GM23338 (cell line): Measurements from ENCODE around the gene DEFB126. TPM values are rescaled to one million over a fixed set of nuclear protein-coding genes. Genes with fewer than 3 reads are reported as not detected.

Source experiments
- ATAC-seq: fragments of 200-7000 bp; cut with Tn5 transposase; 3 replicates; pipeline ENCODE4 v1.9.1; 2020
- DNase-seq: peaks from one replicate; pipeline ENCODE4 v3.0.0-alpha.2; 2015; ENCODE audit warnings: low spot score
- H2AFZ ChIP-seq: fragments of 200-600 bp; sonication (generic); 2 replicates; pipeline ENCODE4 v1.8.0; 2016; ENCODE audit warnings: antibody characterized with exemption, mild to moderate bottlenecking, moderate library complexity
- H3F3A ChIP-seq: fragments of 200-600 bp; sonication (generic); replicated peaks from 2 replicates; pipeline ENCODE4 v1.8.0; 2017; ENCODE audit warnings: antibody characterized with exemption, mixed run types, low read depth
- H3K27ac ChIP-seq: fragments of 200-600 bp; sonication (generic); 2 replicates; pipeline ENCODE4 v1.6.1; 2016; ENCODE audit warnings: low read depth
- H3K27me3 ChIP-seq: fragments of 200-600 bp; sonication (generic); 2 replicates; pipeline ENCODE4 v1.8.0; 2016; ENCODE audit warnings: mild to moderate bottlenecking, mixed run types, moderate library complexity; ENCODE audit not compliant: insufficient read depth
- H3K36me3 ChIP-seq: fragments of 200-600 bp; sonication (generic); 2 replicates; pipeline ENCODE4 v1.8.0; 2016; ENCODE audit warnings: mild to moderate bottlenecking; ENCODE audit not compliant: insufficient read depth
- H3K4me1 ChIP-seq: fragments of 200-600 bp; sonication (generic); 2 replicates; pipeline ENCODE4 v1.8.0; 2016; ENCODE audit warnings: mild to moderate bottlenecking, moderate library complexity; ENCODE audit not compliant: insufficient read depth
- H3K4me2 ChIP-seq: fragments of 200-600 bp; sonication (generic); 2 replicates; pipeline ENCODE4 v1.7.1; 2017; ENCODE audit warnings: mixed run types
- H3K4me3 ChIP-seq: fragments of 200-600 bp; sonication (generic); 2 replicates; pipeline ENCODE4 v1.6.1; 2016; ENCODE audit warnings: mixed run types
- H3K79me2 ChIP-seq: fragments of 200-600 bp; sonication (generic); replicated peaks from 2 replicates; pipeline ENCODE4 v1.8.0; 2017; ENCODE audit warnings: mild to moderate bottlenecking; ENCODE audit not compliant: insufficient read depth
- H3K9me2 ChIP-seq: fragments of 200-600 bp; sonication (generic); 2 replicates; pipeline ENCODE4 v1.8.0; 2017; ENCODE audit not compliant: insufficient read depth
- H4K20me1 ChIP-seq: fragments of 200-600 bp; sonication (generic); replicated peaks from 2 replicates; pipeline ENCODE4 v1.8.0; 2017; ENCODE audit warnings: mild to moderate bottlenecking; ENCODE audit not compliant: insufficient read depth
- H3K27ac Mint-ChIP-seq: 2 replicates; pipeline ENCODE4 v1.8.0; 2020; ENCODE audit warnings: inconsistent platforms, mild to moderate bottlenecking, moderate library complexity, mixed read lengths
- H3K27me3 Mint-ChIP-seq: 3 replicates; pipeline ENCODE4 v1.8.0; 2022; ENCODE audit warnings: low read depth, mild to moderate bottlenecking, moderate library complexity, mixed read lengths, inconsistent platforms; ENCODE audit not compliant: insufficient read depth, poor library complexity
- H3K36me3 Mint-ChIP-seq: 3 replicates; pipeline ENCODE4 v1.8.0; 2021; ENCODE audit warnings: low read depth, mild to moderate bottlenecking, inconsistent platforms, moderate library complexity, mixed read lengths
- H3K4me1 Mint-ChIP-seq: 3 replicates; pipeline ENCODE4 v1.8.0; 2020; ENCODE audit warnings: mild to moderate bottlenecking, inconsistent platforms, mixed read lengths
- H3K4me3 Mint-ChIP-seq: 3 replicates; pipeline ENCODE4 v1.8.0; 2021; ENCODE audit warnings: moderate library complexity, mild to moderate bottlenecking, inconsistent platforms, mixed read lengths
- H3K9me3 Mint-ChIP-seq: 3 replicates; pipeline ENCODE4 v1.8.0; 2020; ENCODE audit warnings: moderate library complexity, mild to moderate bottlenecking, inconsistent platforms, mixed read lengths
- CREB1 ChIP-seq: fragments of 250-450 bp; sonication (Bioruptor Pico); IDR thresholded peaks from 2 replicates; pipeline ENCODE4 v1.5.0; 2020; ENCODE audit warnings: low read depth, mild to moderate bottlenecking, moderate library complexity
- EZH2phosphoT487 ChIP-seq: fragments of 200-600 bp; sonication (generic); IDR thresholded peaks from one replicate; pipeline ENCODE4 v1.8.1; 2018; ENCODE audit warnings: antibody characterized with exemption; ENCODE audit not compliant: unreplicated experiment
- ZNF114 ChIP-seq: fragments of 250-450 bp; sonication (Bioruptor Pico); IDR thresholded peaks from 2 replicates; pipeline ENCODE4 v1.5.0; 2020; ENCODE audit warnings: mild to moderate bottlenecking, moderate library complexity
- ZNF331 ChIP-seq: fragments of 250-450 bp; sonication (Bioruptor Pico); IDR thresholded peaks from 2 replicates; pipeline ENCODE4 v1.5.0; 2020; ENCODE audit warnings: low read depth, mild to moderate bottlenecking, moderate library complexity
- polyA plus RNA-seq: library from polyadenylated mRNA; unstranded; fragments of >200 nt; fragmentation: Nextera tagmentation; extraction: Ambion mirVana; gene quantifications from 2 replicates; pipeline ENCODE4 v1.2.1, GENCODE V29; 2016
- total RNA-seq: library from RNA; depleted of rRNA; stranded (reverse); fragments of >200 nt; shearing (Covaris generic); gene quantifications from 2 replicates; pipeline ENCODE4 v1.2.3, GENCODE V29; 2014
- TF ChIP-seq, protein P1 (sequence below), 2 experiments: fragments of 200-600 bp in 1 of 2; sonication (generic) in 1 of 2; conservative IDR thresholded peaks; 2 replicates each; pipeline versions ENCODE4 v1.5.1 to v1.6.1; 2016 to 2017; ENCODE audit warnings: antibody characterized with exemption in 2 of 2, low read depth in 2 of 2, mild to moderate bottlenecking in 2 of 2, moderate library complexity in 1 of 2
- TF ChIP-seq, protein P2 (sequence below): IDR thresholded peaks from one replicate; pipeline ENCODE4 v1.6.1; 2018; ENCODE audit warnings: antibody characterized with exemption; ENCODE audit not compliant: unreplicated experiment
- TF ChIP-seq, protein P3 (sequence below): IDR thresholded peaks from 2 replicates; pipeline ENCODE4 v1.6.1; 2016; ENCODE audit warnings: antibody characterized with exemption

DEFB126 gene
- total and polyA plus RNA-seq, 2 experiments from 2014 or later, result not detected

DNA sequence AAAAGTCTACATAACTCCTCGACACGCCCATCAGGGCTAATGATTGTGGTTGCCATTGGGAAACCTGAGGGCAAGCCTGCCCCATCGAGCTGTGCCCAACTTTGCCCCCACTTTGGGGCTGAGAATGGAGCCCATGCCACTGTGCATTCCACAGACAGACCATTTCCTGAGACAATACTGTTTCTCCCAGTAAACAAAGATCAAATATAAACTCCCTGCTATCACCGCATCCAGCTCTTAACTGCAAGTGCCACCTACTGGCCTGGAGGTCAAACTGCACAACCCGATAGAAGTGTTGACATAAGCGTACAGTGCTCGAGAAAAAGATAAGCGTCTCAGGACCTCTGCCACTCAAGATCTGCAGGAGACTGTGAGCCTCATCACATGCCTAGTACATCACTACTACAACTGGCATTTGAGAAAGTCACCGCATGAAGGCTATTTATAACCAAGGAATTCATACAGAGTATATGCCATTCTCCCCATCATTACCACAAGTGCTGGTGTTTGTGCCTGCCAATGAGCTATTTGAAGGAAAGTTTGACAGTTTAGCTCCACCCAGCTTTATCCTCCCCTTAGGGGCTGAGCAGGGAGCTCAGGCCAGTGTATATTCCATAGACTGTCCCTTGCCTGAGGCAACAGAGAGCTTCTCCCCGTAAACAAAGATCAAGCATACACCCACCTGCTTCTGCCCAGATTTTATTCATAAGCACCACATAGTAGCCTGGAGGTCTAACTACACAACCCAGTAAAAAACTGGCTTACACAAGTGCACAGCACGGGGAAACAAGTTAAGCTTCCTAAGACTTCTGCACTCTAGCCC, 4.5 kb upstream of the DEFB126 start:
- peak overlapping the region; percentile 39; the same call in 1 of the 2 replicates for H2AFZ ChIP-seq
- H3K9me2 ChIP-seq, result no peaks in the 10 kb centered on the region
- H3K36me3 Mint-ChIP-seq, result 0 out of 3 replicates have a peak, but pooled peaks cover 3% of the 10 kb centered on the region
- H3K79me2 ChIP-seq, result no peaks in the 10 kb centered on the region
- ATAC-seq, result peak; percentile 38; the same call in 1 of the 3 replicates
- peaks cover 7% of the 10 kb centered on the region; the same call in 2 of the 3 replicates for H3K4me1 Mint-ChIP-seq
- no peak overlapping the region for H3K4me3 Mint-ChIP-seq
- H3K4me3 ChIP-seq, result no peak overlapping the region
- H3K4me2 ChIP-seq, result no peak overlapping the region
- TF ChIP-seq EZH2phosphoT487 (no peak), ZNF331 (CRISPR knock-in tag) (no peak), ZNF114 (CRISPR knock-in tag) (no peak), CREB1 (CRISPR knock-in tag) (no peak)
- TF ChIP-seq, protein P1, sequence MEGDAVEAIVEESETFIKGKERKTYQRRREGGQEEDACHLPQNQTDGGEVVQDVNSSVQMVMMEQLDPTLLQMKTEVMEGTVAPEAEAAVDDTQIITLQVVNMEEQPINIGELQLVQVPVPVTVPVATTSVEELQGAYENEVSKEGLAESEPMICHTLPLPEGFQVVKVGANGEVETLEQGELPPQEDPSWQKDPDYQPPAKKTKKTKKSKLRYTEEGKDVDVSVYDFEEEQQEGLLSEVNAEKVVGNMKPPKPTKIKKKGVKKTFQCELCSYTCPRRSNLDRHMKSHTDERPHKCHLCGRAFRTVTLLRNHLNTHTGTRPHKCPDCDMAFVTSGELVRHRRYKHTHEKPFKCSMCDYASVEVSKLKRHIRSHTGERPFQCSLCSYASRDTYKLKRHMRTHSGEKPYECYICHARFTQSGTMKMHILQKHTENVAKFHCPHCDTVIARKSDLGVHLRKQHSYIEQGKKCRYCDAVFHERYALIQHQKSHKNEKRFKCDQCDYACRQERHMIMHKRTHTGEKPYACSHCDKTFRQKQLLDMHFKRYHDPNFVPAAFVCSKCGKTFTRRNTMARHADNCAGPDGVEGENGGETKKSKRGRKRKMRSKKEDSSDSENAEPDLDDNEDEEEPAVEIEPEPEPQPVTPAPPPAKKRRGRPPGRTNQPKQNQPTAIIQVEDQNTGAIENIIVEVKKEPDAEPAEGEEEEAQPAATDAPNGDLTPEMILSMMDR (conservative IDR thresholded peaks at IDR 0.05; ENCODE audit: low read depth in 2 of 2), result peak; percentile 70 to 77
- TF ChIP-seq, protein P2, sequence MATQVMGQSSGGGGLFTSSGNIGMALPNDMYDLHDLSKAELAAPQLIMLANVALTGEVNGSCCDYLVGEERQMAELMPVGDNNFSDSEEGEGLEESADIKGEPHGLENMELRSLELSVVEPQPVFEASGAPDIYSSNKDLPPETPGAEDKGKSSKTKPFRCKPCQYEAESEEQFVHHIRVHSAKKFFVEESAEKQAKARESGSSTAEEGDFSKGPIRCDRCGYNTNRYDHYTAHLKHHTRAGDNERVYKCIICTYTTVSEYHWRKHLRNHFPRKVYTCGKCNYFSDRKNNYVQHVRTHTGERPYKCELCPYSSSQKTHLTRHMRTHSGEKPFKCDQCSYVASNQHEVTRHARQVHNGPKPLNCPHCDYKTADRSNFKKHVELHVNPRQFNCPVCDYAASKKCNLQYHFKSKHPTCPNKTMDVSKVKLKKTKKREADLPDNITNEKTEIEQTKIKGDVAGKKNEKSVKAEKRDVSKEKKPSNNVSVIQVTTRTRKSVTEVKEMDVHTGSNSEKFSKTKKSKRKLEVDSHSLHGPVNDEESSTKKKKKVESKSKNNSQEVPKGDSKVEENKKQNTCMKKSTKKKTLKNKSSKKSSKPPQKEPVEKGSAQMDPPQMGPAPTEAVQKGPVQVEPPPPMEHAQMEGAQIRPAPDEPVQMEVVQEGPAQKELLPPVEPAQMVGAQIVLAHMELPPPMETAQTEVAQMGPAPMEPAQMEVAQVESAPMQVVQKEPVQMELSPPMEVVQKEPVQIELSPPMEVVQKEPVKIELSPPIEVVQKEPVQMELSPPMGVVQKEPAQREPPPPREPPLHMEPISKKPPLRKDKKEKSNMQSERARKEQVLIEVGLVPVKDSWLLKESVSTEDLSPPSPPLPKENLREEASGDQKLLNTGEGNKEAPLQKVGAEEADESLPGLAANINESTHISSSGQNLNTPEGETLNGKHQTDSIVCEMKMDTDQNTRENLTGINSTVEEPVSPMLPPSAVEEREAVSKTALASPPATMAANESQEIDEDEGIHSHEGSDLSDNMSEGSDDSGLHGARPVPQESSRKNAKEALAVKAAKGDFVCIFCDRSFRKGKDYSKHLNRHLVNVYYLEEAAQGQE, result no peak
- TF ChIP-seq, protein P3, sequence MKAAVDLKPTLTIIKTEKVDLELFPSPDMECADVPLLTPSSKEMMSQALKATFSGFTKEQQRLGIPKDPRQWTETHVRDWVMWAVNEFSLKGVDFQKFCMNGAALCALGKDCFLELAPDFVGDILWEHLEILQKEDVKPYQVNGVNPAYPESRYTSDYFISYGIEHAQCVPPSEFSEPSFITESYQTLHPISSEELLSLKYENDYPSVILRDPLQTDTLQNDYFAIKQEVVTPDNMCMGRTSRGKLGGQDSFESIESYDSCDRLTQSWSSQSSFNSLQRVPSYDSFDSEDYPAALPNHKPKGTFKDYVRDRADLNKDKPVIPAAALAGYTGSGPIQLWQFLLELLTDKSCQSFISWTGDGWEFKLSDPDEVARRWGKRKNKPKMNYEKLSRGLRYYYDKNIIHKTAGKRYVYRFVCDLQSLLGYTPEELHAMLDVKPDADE, result no peak
- H3F3A ChIP-seq, result no peaks in the 10 kb centered on the region
- H4K20me1 ChIP-seq, result no peaks in the 10 kb centered on the region
- peak; percentile 64 for DNase-seq
- H3K27me3 Mint-ChIP-seq, result peaks cover 6% of the 10 kb centered on the region
- H3K27ac ChIP-seq, result no peak overlapping the region
- no peaks in the 10 kb centered on the region for H3K4me1 ChIP-seq
- H3K27ac Mint-ChIP-seq, result no peak overlapping the region
- no peaks in the 10 kb centered on the region for H3K27me3 ChIP-seq
- no peaks in the 10 kb centered on the region for H3K36me3 ChIP-seq
- H3K9me3 Mint-ChIP-seq, result peaks cover 19% of the 10 kb centered on the region
